CD4-positive, CD25-positive, alpha-beta regulatory T cell (primary cell): ENCODE results near the gene CDHR4. TPM values are rescaled to one million over a fixed set of nuclear protein-coding genes. Genes with fewer than 3 reads are reported as not detected.
"Not testable (repeated sequence)": the region's sequence is repeated elsewhere in the genome, so short reads cannot be mapped to it uniquely, and the experiment has no call there.

Source experiments
- ATAC-seq, 2 donors: fragments of 150-1000 bp; cut with Tn5 transposase; one replicate each; pipeline ENCODE4 v1.10.0; 2021; ENCODE audit warnings: low read depth in 2 of 2, moderate number of reproducible peaks in 2 of 2, moderate library complexity in 1 of 2
- DNase-seq, 3 donors: peaks; one replicate each; pipeline versions ENCODE4 v3.0.0 to v3.0.0-alpha.2; 2012 to 2022; ENCODE audit warnings: mixed read lengths in 1 of 3
- H3K27ac ChIP-seq: one replicate; pipeline ENCODE4 v1.7.0; 2013; ENCODE audit warnings: mild to moderate bottlenecking, low read length; ENCODE audit not compliant: insufficient read depth, poor library complexity, severe bottlenecking
- H3K27me3 ChIP-seq: one replicate; pipeline ENCODE4 v1.7.0; 2013; ENCODE audit warnings: low read length; ENCODE audit not compliant: control insufficient read depth, insufficient read depth
- H3K36me3 ChIP-seq: one replicate; pipeline ENCODE4 v1.7.0; 2013; ENCODE audit warnings: mild to moderate bottlenecking, low read length, moderate library complexity; ENCODE audit not compliant: control insufficient read depth, insufficient read depth
- H3K4me1 ChIP-seq: 2 replicates; pipeline ENCODE4 v1.7.0; 2013; ENCODE audit warnings: mild to moderate bottlenecking, low read length; ENCODE audit not compliant: insufficient read depth, control insufficient read depth, poor library complexity, severe bottlenecking
- H3K4me3 ChIP-seq: one replicate; pipeline ENCODE4 v1.7.0; 2013; ENCODE audit warnings: low read depth, mild to moderate bottlenecking, low read length, moderate library complexity
- H3K9me3 ChIP-seq, 2 experiments: 1 replicate in 1 of 2; 2 replicates in 1 of 2; pipeline ENCODE4 v1.7.0; 2013; ENCODE audit warnings: low read length in 2 of 2, mild to moderate bottlenecking in 1 of 2, moderate library complexity in 1 of 2; ENCODE audit not compliant: control insufficient read depth in 2 of 2
- H3K27ac Mint-ChIP-seq, 3 donors: one replicate each; pipeline ENCODE4 v1.8.0; 2020 to 2022; ENCODE audit warnings: mild to moderate bottlenecking in 3 of 3, mixed read lengths in 3 of 3, moderate library complexity in 2 of 3
- H3K27me3 Mint-ChIP-seq: one replicate; pipeline ENCODE4 v1.8.0; 2022; ENCODE audit warnings: mild to moderate bottlenecking, mixed read lengths
- H3K36me3 Mint-ChIP-seq: one replicate; pipeline ENCODE4 v1.8.0; 2020; ENCODE audit warnings: mixed read lengths
- H3K4me1 Mint-ChIP-seq, 4 donors: one replicate each; pipeline ENCODE4 v1.8.0; 2020 to 2022; ENCODE audit warnings: mixed read lengths in 4 of 4, mild to moderate bottlenecking in 1 of 4
- H3K4me3 Mint-ChIP-seq, 4 donors: one replicate each; pipeline ENCODE4 v1.8.0; 2020 to 2022; ENCODE audit warnings: mild to moderate bottlenecking in 4 of 4, mixed read lengths in 4 of 4, moderate library complexity in 3 of 4
- H3K9me3 Mint-ChIP-seq, 7 donors: one replicate each; pipeline ENCODE4 v1.8.0; 2020 to 2022; ENCODE audit warnings: mixed read lengths in 7 of 7, mild to moderate bottlenecking in 3 of 7, moderate library complexity in 2 of 7
- polyA plus RNA-seq, 4 donors: library from polyadenylated mRNA; unstranded; fragments of 300-500 nt; fragmentation: Illumina TruSeq; gene quantifications; one replicate each; pipeline ENCODE4 v1.2.3, GENCODE V29; 2021
- total RNA-seq: library from RNA; stranded (reverse); gene quantifications from one replicate; pipeline ENCODE4 v1.2.3, GENCODE V29; 2022

CDHR4 gene
- total and polyA plus RNA-seq, 5 donors from 2014 or later = 0.32 TPM; not detected in 4

DNA sequence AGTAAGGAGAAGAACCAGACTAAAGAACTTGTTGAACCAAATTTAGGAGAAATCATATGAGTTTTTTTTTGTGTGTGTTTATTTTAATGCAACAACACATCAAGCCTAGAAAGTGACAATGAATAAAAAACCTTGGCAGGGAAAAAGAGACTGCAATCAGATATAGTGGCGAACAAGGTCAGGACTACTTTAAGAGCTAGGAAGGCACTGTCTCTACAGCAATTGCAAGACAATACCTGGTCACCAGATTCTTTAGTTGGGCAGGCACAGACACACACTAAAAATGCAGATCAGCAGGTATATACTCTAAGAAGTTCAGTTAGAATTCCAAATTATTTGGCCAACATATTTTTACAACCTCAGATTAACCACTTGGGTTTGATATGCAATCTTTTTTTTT, 45.1 kb downstream of the CDHR4 start:
- Mint-ChIP-seq H3K9me3 (peaks cover 0 to 1% (median 0%) of the 10 kb centered on the region in 7 donors), H3K4me1 (peaks cover 29 to 55% (median 38%) of the 10 kb centered on the region in 4 donors), H3K27me3 (no peaks in the 10 kb centered on the region), H3K4me3 (peak overlapping the region in 1 of 4 donors; percentile 55), H3K36me3 (peaks cover 20% of the 10 kb centered on the region), H3K27ac (peak overlapping the region in 1 of 3 donors; percentile 40)
- ATAC-seq (no peak), DNase-seq (no peak)
- Histone ChIP-seq H3K4me1 (no peaks in the 10 kb centered on the region), H3K36me3 (no peaks in the 10 kb centered on the region), H3K27ac (no peak overlapping the region), H3K9me3 (no peaks in the 10 kb centered on the region), H3K4me3 (no peak overlapping the region), H3K27me3 (no peaks in the 10 kb centered on the region)

- H3K4me1 ChIP-seq = no peaks in the 10 kb centered on the region
- no peaks in the 10 kb centered on the region for H3K9me3 ChIP-seq
- H3K27me3 ChIP-seq = no peaks in the 10 kb centered on the region
- peaks cover 15 to 40% (median 27%) of the 10 kb centered on the region in 4 donors for H3K4me1 Mint-ChIP-seq
- peaks cover 24% of the 10 kb centered on the region for H3K36me3 ChIP-seq
- peaks cover 0 to 1% (median 0%) of the 10 kb centered on the region in 7 donors for H3K9me3 Mint-ChIP-seq
- no peak overlapping the region for H3K4me3 ChIP-seq
- peaks cover 17% of the 10 kb centered on the region for H3K36me3 Mint-ChIP-seq
- DNase-seq (no peak), ATAC-seq (no peak)
- H3K4me3 Mint-ChIP-seq = no peak overlapping the region
- no peak overlapping the region for H3K27ac Mint-ChIP-seq
- no peaks in the 10 kb centered on the region for H3K27me3 Mint-ChIP-seq
- no peak overlapping the region for H3K27ac ChIP-seq
Measured at GRCh38 chr3:49751501-49751900, 48.2 kb downstream of the CDHR4 start.

DNA sequence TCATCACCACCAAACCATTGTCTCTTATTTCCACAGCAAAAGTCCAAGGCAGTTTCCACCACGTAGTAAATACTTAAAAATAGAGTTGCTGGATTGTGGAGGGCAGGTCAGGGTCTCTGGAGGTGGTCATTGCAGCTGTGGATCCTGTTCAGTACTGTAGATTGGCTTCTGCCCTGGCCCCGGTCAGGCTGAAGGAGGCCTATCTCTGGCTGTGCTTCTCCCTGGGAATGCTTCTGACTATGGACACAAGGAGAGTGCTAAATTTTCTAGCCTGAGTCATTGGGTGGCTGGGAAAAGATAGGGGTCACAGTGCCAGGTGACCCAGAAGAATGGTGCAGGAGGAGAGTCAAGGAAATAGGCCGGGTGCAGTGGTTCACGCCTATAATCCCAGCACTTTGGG, 49.6 kb downstream of the CDHR4 start:
- Mint-ChIP-seq H3K27me3 (no peaks in the 10 kb centered on the region), H3K4me3 (no peak overlapping the region), H3K9me3 (peaks cover 0 to 1% (median 0%) of the 10 kb centered on the region in 7 donors), H3K4me1 (peaks cover 14 to 29% (median 19%) of the 10 kb centered on the region in 4 donors), H3K27ac (peak overlapping the region in 2 of 3 donors; percentile 33 to 54), H3K36me3 (peaks cover 17% of the 10 kb centered on the region)
- H3K27me3 ChIP-seq = no peaks in the 10 kb centered on the region
- H3K36me3 ChIP-seq = peaks cover 28% of the 10 kb centered on the region
- DNase-seq (no peak), ATAC-seq (no peak)
- no peak overlapping the region for H3K4me3 ChIP-seq
- no peaks in the 10 kb centered on the region for H3K4me1 ChIP-seq
- H3K27ac ChIP-seq = no peak overlapping the region
- H3K9me3 ChIP-seq = no peaks in the 10 kb centered on the region

DNA sequence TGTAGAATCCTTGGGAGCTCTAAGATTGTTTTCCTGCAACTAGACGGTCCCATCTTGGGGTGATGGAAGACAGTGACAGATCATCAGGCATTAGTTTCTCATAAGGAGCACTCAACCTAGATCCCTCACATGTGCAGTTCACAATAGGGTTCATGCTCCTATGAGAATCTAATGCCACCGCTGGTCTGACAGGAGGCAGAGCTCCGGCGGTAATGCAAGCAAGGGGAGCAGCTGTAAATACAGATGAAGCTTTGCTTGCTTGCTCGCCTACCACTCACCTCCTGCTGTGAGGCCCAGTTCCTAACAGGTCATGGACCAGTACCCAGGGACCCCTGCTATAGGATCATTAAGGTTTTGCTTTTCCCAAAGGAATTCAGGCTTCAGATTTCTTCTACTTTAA, 50.8 kb downstream of the CDHR4 start:
- not testable (repeated sequence) for H3K27ac Mint-ChIP-seq, H3K4me3 ChIP-seq, H3K9me3 Mint-ChIP-seq, ATAC-seq, H3K27ac ChIP-seq, H3K27me3 ChIP-seq, H3K4me1 ChIP-seq, H3K27me3 Mint-ChIP-seq, H3K9me3 ChIP-seq, DNase-seq, H3K4me3 Mint-ChIP-seq
- H3K4me1 Mint-ChIP-seq = peaks cover 11 to 22% (median 20%) of the 10 kb centered on the region in 4 donors
- H3K36me3 Mint-ChIP-seq = peaks cover 23% of the 10 kb centered on the region
- H3K36me3 ChIP-seq = peaks cover 28% of the 10 kb centered on the region

- H3K4me1 ChIP-seq = no peaks in the 10 kb centered on the region
- no peaks in the 10 kb centered on the region for H3K27me3 ChIP-seq
- peaks cover 31% of the 10 kb centered on the region for H3K36me3 ChIP-seq
- H3K4me3 Mint-ChIP-seq = no peak overlapping the region
- H3K27ac ChIP-seq = no peak overlapping the region
- ATAC-seq (no peak), DNase-seq (no peak)
- H3K4me1 Mint-ChIP-seq = peaks cover 4 to 22% (median 13%) of the 10 kb centered on the region in 4 donors
- no peak overlapping the region for H3K27ac Mint-ChIP-seq
- H3K9me3 ChIP-seq = no peaks in the 10 kb centered on the region
- H3K36me3 Mint-ChIP-seq = peaks cover 20% of the 10 kb centered on the region
- no peak overlapping the region for H3K4me3 ChIP-seq
- peaks cover 0 to 2% (median 0%) of the 10 kb centered on the region in 7 donors for H3K9me3 Mint-ChIP-seq
- H3K27me3 Mint-ChIP-seq = no peaks in the 10 kb centered on the region
Measured at GRCh38 chr3:49747792-49748480, 51.7 kb downstream of the CDHR4 start.

DNA sequence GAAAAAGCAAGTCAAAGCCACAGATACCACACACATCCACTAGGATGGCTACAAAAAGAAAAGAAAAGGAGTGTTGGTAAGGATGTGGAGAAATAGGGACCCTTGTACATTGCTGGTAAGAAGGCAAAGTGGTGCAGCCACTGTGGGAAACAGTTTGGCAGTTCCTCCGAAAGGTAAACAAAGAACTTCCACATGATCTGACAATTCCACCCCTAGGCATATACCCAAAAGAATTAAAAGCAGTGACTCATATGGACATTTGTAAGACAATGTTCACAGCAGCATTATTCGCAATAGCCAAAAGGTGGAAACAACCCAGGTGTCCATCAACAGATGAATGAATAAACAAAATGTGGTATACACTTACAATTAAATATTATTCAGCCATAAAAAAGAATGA, 53.7 kb downstream of the CDHR4 start:
- Histone ChIP-seq H3K4me3 (no peak overlapping the region), H3K27me3 (no peaks in the 10 kb centered on the region), H3K4me1 (no peaks in the 10 kb centered on the region), H3K9me3 (no peaks in the 10 kb centered on the region), H3K36me3 (peaks cover 35% of the 10 kb centered on the region), H3K27ac (no peak overlapping the region)
- H3K27ac Mint-ChIP-seq = no peak overlapping the region
- H3K27me3 Mint-ChIP-seq = no peaks in the 10 kb centered on the region
- peaks cover 0 to 2% (median 0%) of the 10 kb centered on the region in 7 donors for H3K9me3 Mint-ChIP-seq
- DNase-seq = no peak
- no peak for ATAC-seq
- peaks cover 0 to 17% (median 13%) of the 10 kb centered on the region in 4 donors for H3K4me1 Mint-ChIP-seq
- H3K36me3 Mint-ChIP-seq = peaks cover 19% of the 10 kb centered on the region
- H3K4me3 Mint-ChIP-seq = no peak overlapping the region

Other genes starting within 250 kb of the CDHR4 start
- gene BSN, start 245.4 kb downstream of the CDHR4 start, total RNA-seq = 0.12 TPM
- gene BSN, start 245.4 kb downstream of the CDHR4 start, polyA plus RNA-seq = not detected
- 87.7 TPM for gene APEH, start 125.5 kb downstream of the CDHR4 start, total RNA-seq
- gene APEH, start 125.5 kb downstream of the CDHR4 start, polyA plus RNA-seq = 100 to 1,000 TPM; 126 to 138 (median 135) TPM
- 4.1 TPM for gene MST1, start 110.4 kb downstream of the CDHR4 start, total RNA-seq
- gene MST1, start 110.4 kb downstream of the CDHR4 start, polyA plus RNA-seq = 1 to 10 TPM in 2 of 4 donors, under 1 TPM in 2; 0.76 to 1.6 (median 0.97) TPM
- 47.1 TPM for gene RNF123, start 110.3 kb downstream of the CDHR4 start, total RNA-seq
- gene RNF123, start 110.3 kb downstream of the CDHR4 start, polyA plus RNA-seq = 10 to 100 TPM in 3 of 4 donors, 1 to 10 TPM in 1; 9.8 to 16.6 (median 12.6) TPM
- not detected for gene AMIGO3, start 80.2 kb downstream of the CDHR4 start, total RNA-seq
- gene AMIGO3, start 80.2 kb downstream of the CDHR4 start, polyA plus RNA-seq = 1 to 10 TPM in 3 of 4 donors, under 1 TPM in 1; 0.53 to 1.5 (median 1.1) TPM
- 32.1 TPM for gene GMPPB, start 75.9 kb downstream of the CDHR4 start, total RNA-seq
- 10 to 100 TPM; 14.7 to 29.7 (median 16.9) TPM for gene GMPPB, start 75.9 kb downstream of the CDHR4 start, polyA plus RNA-seq
- 61.5 TPM for gene IP6K1, start 13.3 kb downstream of the CDHR4 start, total RNA-seq
- 10 to 100 TPM; 31.6 to 39.6 (median 32.2) TPM for gene IP6K1, start 13.3 kb downstream of the CDHR4 start, polyA plus RNA-seq
- gene INKA1, start 3.4 kb upstream of the CDHR4 start, total RNA-seq = 1.2 TPM
- 1 to 10 TPM in 1 of 4 donors, under 1 TPM in 3; 0.62 to 1.0 (median 0.82) TPM for gene INKA1, start 3.4 kb upstream of the CDHR4 start, polyA plus RNA-seq
- gene UBA7, start 14.1 kb upstream of the CDHR4 start, total RNA-seq = 201 TPM
- gene UBA7, start 14.1 kb upstream of the CDHR4 start, polyA plus RNA-seq = 10 to 100 TPM; 30.6 to 41.8 (median 37.4) TPM
- gene TRAIP, start 56.7 kb upstream of the CDHR4 start, total RNA-seq = 7.9 TPM
- 1 to 10 TPM in 3 of 4 donors, under 1 TPM in 1; 0.52 to 3.2 (median 1.7) TPM for gene TRAIP, start 56.7 kb upstream of the CDHR4 start, polyA plus RNA-seq
- gene CAMKV, start 70.0 kb upstream of the CDHR4 start, total RNA-seq = not detected
- not detected for gene CAMKV, start 70.0 kb upstream of the CDHR4 start, polyA plus RNA-seq
- 2.0 TPM for gene MST1R, start 104.0 kb upstream of the CDHR4 start, total RNA-seq
- gene MST1R, start 104.0 kb upstream of the CDHR4 start, polyA plus RNA-seq = under 1 TPM in 2 of 4 donors, not detected in 2; 0.25 to 0.31 TPM
- 4.7 TPM for gene MON1A, start 129.9 kb upstream of the CDHR4 start, total RNA-seq
- 10 to 100 TPM; 14.9 to 20.1 (median 19.2) TPM for gene MON1A, start 129.9 kb upstream of the CDHR4 start, polyA plus RNA-seq
- gene RBM6, start 140.3 kb upstream of the CDHR4 start, total RNA-seq = 142 TPM
- gene RBM6, start 140.3 kb upstream of the CDHR4 start, polyA plus RNA-seq = 10 to 100 TPM; 23.1 to 27.4 (median 24.7) TPM